ENCODE measurements around the gene IKBKE. TPM values are rescaled to one million over a fixed set of nuclear protein-coding genes. Genes with fewer than 3 reads are reported as not detected.

IKBKE gene
- total and polyA plus RNA-seq, 2 donors (not counting 3 experiments of a cell fraction or from before 2014, with no cell fraction given) = 17.9 to 20.7 TPM

GRCh38 chr1:206480211-206480610 lies 9.9 kb downstream of the IKBKE start:
- no TSS peak for BruUV-seq (replicated peaks)

More at GRCh38 chr1:206480211-206480610, 9.9 kb downstream of the IKBKE start:
- H2AFZ ChIP-seq (ENCODE audit: low read depth, low read length) = no peak overlapping the region
- H3K36me3 ChIP-seq (ENCODE audit: control insufficient read depth in 2 of 2, extremely low read depth in 1 of 2, insufficient read depth in 2 of 2, low read length in 2 of 2) = peaks cover 3 to 45% of the 10 kb centered on the region in 2 experiments
- POLR2A ChIA-PET = no interaction called here
- no peaks in the 10 kb centered on the region for H3K27me3 ChIP-seq (ENCODE audit: control insufficient read depth in 2 of 2, insufficient read depth in 2 of 2, low read length in 2 of 2)
- H3K27ac ChIP-seq (ENCODE audit: insufficient read depth, low read depth, low read length) = no peak overlapping the region
- dilution Hi-C loops (cut with MboI; ENCODE audit: extremely low pct_ligation_motif_present, low sequenced_read_pairs) = no loop called here
- CTCF ChIA-PET = interaction anchor here (1.1 to 3.6 kb wide), 26 partner anchors 10 to 432 kb away, joined by 3 to 97 read pairs (median 8); partner anchors contain the start of genes DYRK3, EIF2D and IKBKE
- no peak for TF ChIP-seq POLR2AphosphoS5 (IDR thresholded peaks at IDR 0.05; ENCODE audit: insufficient read depth, low read depth, low read length)
- no peak for TF ChIP-seq JUN (IDR thresholded peaks at IDR 0.05; ENCODE audit: borderline replicate concordance, insufficient read depth, insufficient read length, low read depth)
- no peak for TF ChIP-seq FOS (IDR thresholded peaks at IDR 0.05; ENCODE audit: borderline replicate concordance, insufficient read depth, low read length)
- TF ChIP-seq GATA2 (IDR thresholded peaks at IDR 0.05; ENCODE audit: insufficient read depth, insufficient read length, low read depth, low read length) = no peak
- no peak for TF ChIP-seq CTCF (IDR thresholded peaks at IDR 0.05; ENCODE audit: extremely low read depth in 1 of 2, insufficient read depth in 1 of 2, low read depth in 1 of 2, low read length in 2 of 2)
- TF ChIP-seq POLR2A (IDR thresholded peaks at IDR 0.05; ENCODE audit: low read depth, low read length) = no peak
- no peak for TF ChIP-seq MYC (IDR thresholded peaks at IDR 0.05; ENCODE audit: low read depth, low read length)
- TF ChIP-seq EZH2 (IDR thresholded peaks at IDR 0.05; ENCODE audit: borderline replicate concordance, low read depth, low read length, severe bottlenecking) = no peak
- no peak for TF ChIP-seq MAX (IDR thresholded peaks at IDR 0.05; ENCODE audit: insufficient read depth, insufficient read length)
- no peaks in the 10 kb centered on the region for H3K79me2 ChIP-seq (ENCODE audit: control insufficient read depth, insufficient read depth, low read length)
- H3K9me1 ChIP-seq (replicated peaks; ENCODE audit: control insufficient read depth, extremely low read depth, insufficient read depth, low read length) = no peaks in the 10 kb centered on the region
- no peaks in the 10 kb centered on the region for H4K20me1 ChIP-seq (replicated peaks; ENCODE audit: control insufficient read depth, extremely low read depth, insufficient read depth, low read length)
- no peaks in the 10 kb centered on the region for H3K4me1 ChIP-seq (ENCODE audit: control insufficient read depth, extremely low read depth, insufficient read depth, low read length)
- H3K4me3 ChIP-seq (replicated peaks in 1 of 3; ENCODE audit: insufficient read depth in 1 of 3, low read depth in 1 of 3, low read length in 3 of 3) = no peak overlapping the region
- intact Hi-C loops (cut with micrococcal nuclease) = no loop called here
- FAIRE-seq = no peak
- no peak for DNase-seq (ENCODE audit: low read depth, low spot score)
- H3K9me3 ChIP-seq (replicated peaks; ENCODE audit: control insufficient read depth, insufficient read depth, low read length) = no peaks in the 10 kb centered on the region
- H3K9ac ChIP-seq (replicated peaks; ENCODE audit: extremely low read depth, insufficient read depth, low read length) = no peak overlapping the region
- no peak overlapping the region for H3K4me2 ChIP-seq (ENCODE audit: insufficient read depth, low read length)

Data from endothelial cell of umbilical vein (primary cell).